Peyer's patch (tissue), 4 donors: Measurements from ENCODE around the gene SMG1. TPM values are rescaled to one million over a fixed set of nuclear protein-coding genes. Genes with fewer than 3 reads are reported as not detected.
"Not testable (repeated sequence)": the region's sequence is repeated elsewhere in the genome, so short reads cannot be mapped to it uniquely, and the experiment has no call there.

Source experiments
- DNase-seq, 3 donors: peaks; one replicate each; pipeline ENCODE4 v3.0.0-alpha.2; 2017 to 2019
- H3K27ac ChIP-seq, 4 donors: fragments of 200-600 bp; sonication (generic); one replicate each; pipeline ENCODE4 v1.5.1; 2016 to 2019
- H3K27me3 ChIP-seq, 2 donors: fragments of 200-600 bp; sonication (generic); one replicate each; pipeline ENCODE4 v1.5.1; 2019
- H3K36me3 ChIP-seq, 3 donors: fragments of 200-600 bp; sonication (generic); one replicate each; pipeline ENCODE4 v1.5.1; 2016 to 2019
- H3K4me1 ChIP-seq, 4 donors: fragments of 200-600 bp; sonication (generic); one replicate each; pipeline ENCODE4 v1.5.1; 2016 to 2019
- H3K4me3 ChIP-seq, 4 donors: fragments of 200-600 bp; sonication (generic); 1 replicate in 3 of 4; 2 replicates in 1 of 4; pipeline ENCODE4 v1.5.1; 2016 to 2019; ENCODE audit warnings: mild to moderate bottlenecking in 1 of 4
- H3K9me3 ChIP-seq, 4 donors: fragments of 200-600 bp; sonication (generic); one replicate each; pipeline ENCODE4 v1.5.1; 2016 to 2019; ENCODE audit warnings: mild to moderate bottlenecking in 1 of 4
- POLR2A ChIP-seq, 2 donors: fragments of 450-650 bp; IDR thresholded peaks; one replicate each; pipeline ENCODE4 v1.5.1; 2017; ENCODE audit warnings: antibody characterized with exemption in 2 of 2, mild to moderate bottlenecking in 2 of 2, moderate library complexity in 2 of 2
- total RNA-seq, 4 donors: library from RNA; depleted of rRNA; stranded (reverse); fragments of >200 nt; gene quantifications; one replicate each; pipeline ENCODE4 v1.1.0, GENCODE V29; 2016
- TF ChIP-seq, protein P1 (sequence below), 6 experiments: fragments of 450-650 bp in 4 of 6; fragments of 200-600 bp in 2 of 6; sonication (generic) in 1 of 6; IDR thresholded peaks; one replicate each; pipeline ENCODE4 v1.5.1; 2017 to 2019; ENCODE audit warnings: antibody characterized with exemption in 6 of 6, mild to moderate bottlenecking in 3 of 6, moderate library complexity in 1 of 6

SMG1 gene
- total RNA-seq: 100 to 1,000 TPM; 129 to 157 (median 137) TPM

DNA sequence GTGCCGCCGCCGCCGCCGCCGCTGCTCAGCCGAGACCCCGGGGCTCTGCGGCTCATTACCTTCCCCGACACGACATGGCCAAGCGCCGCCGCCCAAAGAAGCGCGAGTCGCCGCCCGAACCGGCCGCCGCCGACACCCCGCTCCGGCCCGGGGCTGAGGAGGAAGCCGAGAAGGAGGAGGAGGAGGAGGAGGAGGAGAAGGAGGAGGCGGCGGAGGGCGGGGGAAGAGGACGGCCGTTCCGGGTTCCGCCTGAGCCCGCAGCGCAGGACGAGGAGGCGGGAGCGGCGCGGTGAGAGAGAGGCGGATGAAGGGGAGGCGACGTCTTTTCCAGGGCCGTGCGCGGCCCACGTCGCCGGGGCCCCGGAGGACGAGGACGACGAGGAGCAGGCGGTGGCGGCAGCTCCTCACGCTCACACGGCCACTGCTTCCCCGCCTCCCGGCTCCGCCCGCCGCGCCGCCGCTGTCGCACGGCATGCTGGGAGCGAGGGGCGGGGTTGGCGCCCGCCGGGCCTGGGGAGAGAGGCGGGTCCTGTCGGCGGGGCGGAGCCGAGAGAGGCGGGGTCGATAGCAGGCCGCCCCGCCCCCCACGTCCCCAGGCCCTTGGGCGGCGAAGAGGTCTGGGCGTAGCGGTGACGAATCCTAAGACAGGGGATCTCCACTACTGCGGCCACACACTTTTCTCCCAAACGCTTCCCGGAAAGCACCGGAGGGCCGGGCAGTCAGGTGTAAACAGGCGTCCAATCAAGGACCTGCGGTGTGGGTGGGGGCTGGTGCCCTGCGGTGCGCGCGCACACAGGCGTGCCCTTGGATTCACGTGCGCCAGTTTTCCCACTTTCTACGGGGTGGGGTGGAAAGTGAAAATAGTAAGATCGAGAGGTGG is at the start of gene SMG1:
Gene SMG1, minus strand, starts transcription at position 423 of the 880 bp plus-strand sequence. Its CDS starts 367 bp downstream, at position 56.
- not testable (repeated sequence) for H3K9me3 ChIP-seq, H3K36me3 ChIP-seq, H3K27me3 ChIP-seq, H3K4me1 ChIP-seq
- TF ChIP-seq POLR2A (IDR thresholded peaks at IDR 0.05): peak; percentile 84 to 88
- peak within 1 kb of the TSS; percentile 65 to 84 (median 72) for H3K4me3 ChIP-seq
- DNase-seq: peak; percentile 94 to 97 (median 96)
- peak within 1 kb of the TSS; percentile 93 to 97 (median 94) for H3K27ac ChIP-seq

DNA sequence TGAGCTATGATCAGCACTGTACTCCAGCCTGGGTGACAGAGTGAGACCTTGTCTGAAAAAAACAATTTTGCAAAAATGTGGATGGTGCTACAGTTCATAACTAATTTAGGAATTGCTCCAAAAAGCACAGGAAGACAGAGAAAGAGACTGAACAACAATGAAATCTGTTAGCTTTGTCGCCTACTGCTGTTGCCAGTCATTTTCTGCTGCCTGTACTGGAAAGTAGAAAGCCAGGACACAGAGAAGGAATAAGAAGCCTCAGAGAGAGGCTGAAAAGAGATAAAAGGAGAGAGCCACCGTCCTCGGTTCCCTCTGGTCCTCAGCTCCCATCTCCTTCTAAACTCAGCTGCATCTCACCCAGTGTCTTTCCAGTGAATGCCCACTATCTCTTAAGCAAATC is 48.9 kb upstream of the SMG1 start:
- Histone ChIP-seq H3K9me3 (no peaks in the 10 kb centered on the region), H3K36me3 (no peaks in the 10 kb centered on the region), H3K27ac (no peak overlapping the region), H3K4me1 (no peaks in the 10 kb centered on the region), H3K27me3 (no peaks in the 10 kb centered on the region), H3K4me3 (no peak overlapping the region)
- TF ChIP-seq POLR2A (IDR thresholded peaks at IDR 0.05): no peak
- TF ChIP-seq, protein P1, sequence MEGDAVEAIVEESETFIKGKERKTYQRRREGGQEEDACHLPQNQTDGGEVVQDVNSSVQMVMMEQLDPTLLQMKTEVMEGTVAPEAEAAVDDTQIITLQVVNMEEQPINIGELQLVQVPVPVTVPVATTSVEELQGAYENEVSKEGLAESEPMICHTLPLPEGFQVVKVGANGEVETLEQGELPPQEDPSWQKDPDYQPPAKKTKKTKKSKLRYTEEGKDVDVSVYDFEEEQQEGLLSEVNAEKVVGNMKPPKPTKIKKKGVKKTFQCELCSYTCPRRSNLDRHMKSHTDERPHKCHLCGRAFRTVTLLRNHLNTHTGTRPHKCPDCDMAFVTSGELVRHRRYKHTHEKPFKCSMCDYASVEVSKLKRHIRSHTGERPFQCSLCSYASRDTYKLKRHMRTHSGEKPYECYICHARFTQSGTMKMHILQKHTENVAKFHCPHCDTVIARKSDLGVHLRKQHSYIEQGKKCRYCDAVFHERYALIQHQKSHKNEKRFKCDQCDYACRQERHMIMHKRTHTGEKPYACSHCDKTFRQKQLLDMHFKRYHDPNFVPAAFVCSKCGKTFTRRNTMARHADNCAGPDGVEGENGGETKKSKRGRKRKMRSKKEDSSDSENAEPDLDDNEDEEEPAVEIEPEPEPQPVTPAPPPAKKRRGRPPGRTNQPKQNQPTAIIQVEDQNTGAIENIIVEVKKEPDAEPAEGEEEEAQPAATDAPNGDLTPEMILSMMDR (IDR thresholded peaks at IDR 0.05): no peak
- DNase-seq: no peak

DNA sequence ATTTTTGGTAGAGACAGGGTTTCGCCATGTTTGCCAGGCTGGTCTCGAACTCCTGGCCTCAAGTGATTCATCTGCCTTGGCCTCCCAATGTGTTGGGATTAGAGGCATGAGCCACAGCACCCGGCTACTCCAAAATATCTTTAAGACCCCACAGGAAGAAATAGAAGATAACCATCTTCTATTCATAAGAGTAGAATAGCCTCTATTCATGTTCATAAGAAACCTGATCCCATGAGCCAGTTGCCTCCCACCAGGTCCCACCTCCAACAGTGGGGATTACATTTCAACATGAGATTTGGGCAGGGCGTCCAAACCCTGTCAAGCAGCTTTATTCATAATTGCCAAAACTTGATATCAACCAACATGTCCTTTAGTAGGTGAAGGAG is 43.6 kb upstream of the SMG1 start:
- DNase-seq: no peak
- TF ChIP-seq, protein P1 (IDR thresholded peaks at IDR 0.05): no peak
- no peak overlapping the region for H3K4me3 ChIP-seq
- no peaks in the 10 kb centered on the region for H3K36me3 ChIP-seq
- no peaks in the 10 kb centered on the region for H3K27me3 ChIP-seq
- H3K27ac ChIP-seq: no peak overlapping the region
- no peaks in the 10 kb centered on the region for H3K4me1 ChIP-seq
- no peaks in the 10 kb centered on the region for H3K9me3 ChIP-seq

DNA sequence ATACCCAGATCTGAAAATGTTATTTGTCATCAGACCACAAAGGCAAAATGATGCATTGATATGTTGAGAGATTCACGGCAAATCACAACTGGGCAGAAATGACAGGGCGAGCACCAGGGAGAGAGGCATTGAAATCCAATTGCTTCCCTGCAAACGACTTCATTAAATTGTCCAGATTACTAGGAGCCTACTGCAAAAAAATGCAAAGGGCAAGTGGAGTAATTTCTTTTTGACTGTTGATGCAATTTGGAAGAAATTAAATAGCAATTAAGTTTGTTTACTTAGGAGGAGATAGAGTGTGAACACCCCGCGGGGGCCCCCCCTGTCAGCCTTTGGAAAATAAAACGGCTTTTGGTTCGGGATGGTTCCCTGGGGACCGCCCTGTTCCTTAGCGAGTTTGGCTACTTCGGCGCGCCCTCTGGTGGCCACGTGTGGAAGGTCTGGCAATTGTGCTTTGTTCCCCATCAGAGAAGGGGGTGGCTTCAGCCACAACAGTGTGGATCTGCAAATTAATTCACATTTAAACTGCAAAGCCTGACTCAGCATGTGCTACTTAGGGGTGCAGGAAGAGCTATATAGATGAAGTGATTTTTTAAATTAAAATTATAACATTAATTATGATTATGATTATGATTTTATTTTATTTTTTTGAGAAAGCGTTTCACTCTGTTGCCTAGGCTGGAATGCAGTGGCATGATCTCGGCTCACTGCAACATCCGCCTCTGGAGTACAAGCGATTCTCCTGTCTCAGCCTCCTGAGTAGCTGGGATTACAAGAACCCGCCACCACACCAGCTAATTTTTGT is 43.0 kb upstream of the SMG1 start:
- TF ChIP-seq, protein P1 (IDR thresholded peaks at IDR 0.05): peak; percentile 64 to 92 (median 85)
- no peak for TF ChIP-seq POLR2A (IDR thresholded peaks at IDR 0.05)
- Histone ChIP-seq H3K27ac (no peak overlapping the region), H3K9me3 (no peaks in the 10 kb centered on the region), H3K36me3 (no peaks in the 10 kb centered on the region), H3K4me1 (no peaks in the 10 kb centered on the region), H3K27me3 (no peaks in the 10 kb centered on the region), H3K4me3 (peak overlapping the region in 3 of 4 donors; percentile 20 to 45 (median 37))
- peak; percentile 77 to 93 (median 88) for DNase-seq

- Histone ChIP-seq H3K27ac (no peak overlapping the region), H3K27me3 (no peaks in the 10 kb centered on the region), H3K4me1 (no peaks in the 10 kb centered on the region), H3K36me3 (no peaks in the 10 kb centered on the region), H3K9me3 (no peaks in the 10 kb centered on the region), H3K4me3 (no peak overlapping the region)
- TF ChIP-seq POLR2A (IDR thresholded peaks at IDR 0.05): no peak
- TF ChIP-seq, protein P1 (IDR thresholded peaks at IDR 0.05): no peak
- no peak for DNase-seq
Measured at GRCh38 chr16:18966791-18967190, 40.6 kb upstream of the SMG1 start.

DNA sequence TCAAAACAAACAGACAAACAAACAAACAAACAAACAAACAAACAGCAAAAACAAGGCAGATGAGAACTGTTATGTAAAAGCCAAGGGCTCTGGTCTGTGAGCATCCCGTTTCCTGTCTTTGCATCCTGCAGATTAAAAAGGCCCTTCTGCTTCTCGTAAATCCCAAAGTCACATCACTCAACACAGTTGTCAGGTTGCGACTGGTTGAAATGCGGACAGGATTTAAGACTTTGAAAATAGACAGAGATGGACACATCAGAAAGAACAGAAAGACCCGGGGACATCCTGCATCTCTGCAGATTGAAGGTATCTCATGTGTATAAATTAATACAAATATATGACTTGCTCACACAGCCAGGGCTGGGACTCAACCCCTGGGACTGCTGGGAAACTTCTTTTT is 39.3 kb upstream of the SMG1 start:
- H3K36me3 ChIP-seq: no peaks in the 10 kb centered on the region
- H3K27me3 ChIP-seq: no peaks in the 10 kb centered on the region
- H3K4me1 ChIP-seq: no peaks in the 10 kb centered on the region
- no peaks in the 10 kb centered on the region for H3K9me3 ChIP-seq
- TF ChIP-seq, protein P1 (IDR thresholded peaks at IDR 0.05): no peak
- H3K27ac ChIP-seq: no peak overlapping the region
- no peak for DNase-seq
- no peak overlapping the region for H3K4me3 ChIP-seq
